Thoracic aorta (tissue), 2 donors: ENCODE results near the gene C2CD2L. TPM values are rescaled to one million over a fixed set of nuclear protein-coding genes. Genes with fewer than 3 reads are reported as not detected.

Source experiments
- ATAC-seq: fragments of 150-250 bp; one replicate; pipeline ENCODE4 v1.8.0; 2017; ENCODE audit warnings: low read depth; ENCODE audit not compliant: insufficient number of reproducible peaks, low FRiP score
- DNase-seq: peaks from one replicate; pipeline ENCODE4 v3.0.0-alpha.2; 2020; ENCODE audit warnings: low spot score
- H3K27ac ChIP-seq, 2 donors: fragments of 200-600 bp; sonication (generic); 1 replicate in 1 of 2; 2 replicates in 1 of 2; pipeline ENCODE4 v1.5.1; 2016; ENCODE audit warnings: mild to moderate bottlenecking in 2 of 2, moderate library complexity in 2 of 2
- H3K27me3 ChIP-seq: fragments of 200-600 bp; sonication (generic); replicated peaks from 2 replicates; pipeline ENCODE4 v1.6.0; 2016; ENCODE audit warnings: mild to moderate bottlenecking; ENCODE audit not compliant: insufficient read depth
- H3K36me3 ChIP-seq: fragments of 200-600 bp; sonication (generic); one replicate; pipeline ENCODE4 v1.5.1; 2016
- H3K4me1 ChIP-seq, 2 donors: fragments of 200-600 bp; sonication (generic); 1 replicate in 1 of 2; 2 replicates in 1 of 2; pipeline versions ENCODE4 v1.5.1 to v1.6.0; 2016; ENCODE audit warnings: low read depth in 2 of 2, mild to moderate bottlenecking in 1 of 2; ENCODE audit not compliant: control insufficient read depth in 1 of 2
- H3K4me3 ChIP-seq: fragments of 200-600 bp; sonication (generic); 2 replicates; pipeline ENCODE4 v1.5.1; 2016; ENCODE audit warnings: mild to moderate bottlenecking
- H3K9me3 ChIP-seq: fragments of 200-600 bp; sonication (generic); 2 replicates; pipeline ENCODE4 v1.5.1; 2016
- total RNA-seq, 2 donors: library from RNA; depleted of rRNA; stranded (reverse); fragments of >200 nt; gene quantifications; one replicate each; pipeline versions ENCODE4 v1.1.0 to v1.2.3, GENCODE V29; 2016
- TF ChIP-seq, protein P1 (sequence below): fragments of 200-600 bp; sonication (generic); IDR thresholded peaks from one replicate; pipeline ENCODE4 v1.5.1; 2019; ENCODE audit warnings: antibody characterized with exemption

The C2CD2L gene
- total RNA-seq, 2 donors from 2014 or later = 10.0 to 13.4 TPM

DNA sequence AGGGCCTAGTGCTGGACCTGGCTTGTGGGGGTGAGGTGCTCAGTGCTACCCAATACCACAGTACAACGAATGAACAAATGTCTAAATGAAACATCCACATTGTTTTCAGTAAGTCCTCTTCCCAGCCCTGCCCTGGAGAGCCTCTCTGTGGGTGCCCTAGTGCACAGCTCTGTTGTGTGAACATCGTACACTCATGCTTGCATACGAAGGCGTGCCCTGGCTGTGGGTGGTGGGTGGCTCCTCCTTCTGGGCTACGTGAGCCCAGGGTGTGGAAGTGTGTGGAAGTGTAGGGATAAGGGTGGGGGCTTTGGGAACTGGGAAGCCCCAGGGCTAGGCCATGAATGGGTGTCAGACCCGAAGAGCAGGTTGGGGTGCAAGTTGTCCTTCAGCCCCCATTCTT lies 60.8 kb downstream of the C2CD2L start:
- TF ChIP-seq, protein P1, sequence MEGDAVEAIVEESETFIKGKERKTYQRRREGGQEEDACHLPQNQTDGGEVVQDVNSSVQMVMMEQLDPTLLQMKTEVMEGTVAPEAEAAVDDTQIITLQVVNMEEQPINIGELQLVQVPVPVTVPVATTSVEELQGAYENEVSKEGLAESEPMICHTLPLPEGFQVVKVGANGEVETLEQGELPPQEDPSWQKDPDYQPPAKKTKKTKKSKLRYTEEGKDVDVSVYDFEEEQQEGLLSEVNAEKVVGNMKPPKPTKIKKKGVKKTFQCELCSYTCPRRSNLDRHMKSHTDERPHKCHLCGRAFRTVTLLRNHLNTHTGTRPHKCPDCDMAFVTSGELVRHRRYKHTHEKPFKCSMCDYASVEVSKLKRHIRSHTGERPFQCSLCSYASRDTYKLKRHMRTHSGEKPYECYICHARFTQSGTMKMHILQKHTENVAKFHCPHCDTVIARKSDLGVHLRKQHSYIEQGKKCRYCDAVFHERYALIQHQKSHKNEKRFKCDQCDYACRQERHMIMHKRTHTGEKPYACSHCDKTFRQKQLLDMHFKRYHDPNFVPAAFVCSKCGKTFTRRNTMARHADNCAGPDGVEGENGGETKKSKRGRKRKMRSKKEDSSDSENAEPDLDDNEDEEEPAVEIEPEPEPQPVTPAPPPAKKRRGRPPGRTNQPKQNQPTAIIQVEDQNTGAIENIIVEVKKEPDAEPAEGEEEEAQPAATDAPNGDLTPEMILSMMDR = no peak
- no peak overlapping the region for H3K4me3 ChIP-seq
- no peaks in the 10 kb centered on the region for H3K36me3 ChIP-seq
- H3K27me3 ChIP-seq = no peaks in the 10 kb centered on the region
- H3K9me3 ChIP-seq = no peaks in the 10 kb centered on the region
- no peak for DNase-seq
- no peak for ATAC-seq
- peak overlapping the region; percentile 98 to 99 for H3K27ac ChIP-seq
- peaks cover 0 to 10% of the 10 kb centered on the region in 2 donors for H3K4me1 ChIP-seq

Other genes starting within 250 kb of the C2CD2L start
- gene CXCR5, start 223.5 kb upstream of the C2CD2L start, total RNA-seq = not detected
- gene BCL9L, start 181.4 kb upstream of the C2CD2L start, total RNA-seq = 10 to 100 TPM; 28.6 to 68.8 TPM
- not detected for gene UPK2, start 151.0 kb upstream of the C2CD2L start, total RNA-seq
- gene FOXR1, start 135.6 kb upstream of the C2CD2L start, total RNA-seq = not detected
- gene CENATAC, start 109.2 kb upstream of the C2CD2L start, total RNA-seq = 100 to 1,000 TPM in 1 of 2 donors, 10 to 100 TPM in 1; 63.5 to 128 TPM
- gene RPS25, start 89.0 kb upstream of the C2CD2L start, total RNA-seq = 100 to 1,000 TPM; 672 to 840 TPM
- gene TRAPPC4, start 88.6 kb upstream of the C2CD2L start, total RNA-seq = 10 to 100 TPM; 58.2 to 63.0 TPM
- gene SLC37A4, start 76.5 kb upstream of the C2CD2L start, total RNA-seq = 10 to 100 TPM; 12.5 to 15.0 TPM
- 100 to 1,000 TPM in 1 of 2 donors, 10 to 100 TPM in 1; 94.1 to 140 TPM for gene HYOU1, start 50.1 kb upstream of the C2CD2L start, total RNA-seq
- gene VPS11, start 39.5 kb upstream of the C2CD2L start, total RNA-seq = 10 to 100 TPM; 32.0 to 35.3 TPM
- 10 to 100 TPM in 1 of 2 donors, 1 to 10 TPM in 1; 5.7 to 27.2 TPM for gene HMBS, start 22.5 kb upstream of the C2CD2L start, total RNA-seq
- 10 to 100 TPM; 21.4 to 44.3 TPM for gene DPAGT1, start 5.5 kb upstream of the C2CD2L start, total RNA-seq
- gene HINFP, start 14.2 kb downstream of the C2CD2L start, total RNA-seq = 10 to 100 TPM; 13.4 to 34.7 TPM
- 1 to 10 TPM in 1 of 2 donors, not detected in 1; 1.6 TPM for gene ABCG4, start 41.7 kb downstream of the C2CD2L start, total RNA-seq
- gene NLRX1, start 61.4 kb downstream of the C2CD2L start, total RNA-seq = 10 to 100 TPM; 18.9 to 20.2 TPM
- gene NHERF4, start 78.1 kb downstream of the C2CD2L start, total RNA-seq = under 1 TPM in 1 of 2 donors, not detected in 1; 0.41 TPM
- 10 to 100 TPM; 21.0 to 23.2 TPM for gene CBL, start 99.0 kb downstream of the C2CD2L start, total RNA-seq
- 1,000 to 10,000 TPM; 3,387 to 6,698 TPM for gene MCAM, start 209.8 kb downstream of the C2CD2L start, total RNA-seq
- 10 to 100 TPM; 11.0 to 12.1 TPM for gene RNF26, start 227.2 kb downstream of the C2CD2L start, total RNA-seq
- 10 to 100 TPM; 53.2 to 98.2 TPM for gene C1QTNF5, start 233.5 kb downstream of the C2CD2L start, total RNA-seq
- gene MFRP, start 239.4 kb downstream of the C2CD2L start, total RNA-seq = under 1 TPM in 1 of 2 donors, not detected in 1; 0.27 TPM